ENCODE results near the gene IRF8.

- no peak for TF ChIP-seq CTCF (IDR thresholded peaks at IDR 0.05)
- no peak for TF ChIP-seq ZFX (IDR thresholded peaks at IDR 0.05; ENCODE audit: borderline replicate concordance)
Observed at GRCh38 chr16:85958731-85959130, 59.8 kb downstream of the IRF8 start.
